ENCODE results near the gene GNMT.

Gene GNMT

GRCh38 chr6:42960243-42961019 is at the start of gene GNMT:
Gene GNMT, plus strand, starts transcription at chr6:42960754. Its CDS starts 14 bp downstream, at chr6:42960768.
- peak within 1 kb of the TSS; percentile 72 for H3K4me3 ChIP-seq (ENCODE audit: low read depth, low read length)
- no peak within 1 kb of the TSS for H2AFZ ChIP-seq (ENCODE audit: low read length, unreplicated experiment)
- peaks cover 4% of the 10 kb centered on the region for H3K4me1 ChIP-seq (ENCODE audit: control insufficient read depth, insufficient read depth, low read length, unreplicated experiment)
- H3K27ac ChIP-seq (ENCODE audit: low read depth, low read length) = no peak within 1 kb of the TSS
- no peaks in the 10 kb centered on the region for H3K27me3 ChIP-seq (ENCODE audit: insufficient read depth, low read length)
- H3K36me3 ChIP-seq (ENCODE audit: insufficient read depth, low read length) = no peaks in the 10 kb centered on the region
- no peaks in the 10 kb centered on the region for H3K79me2 ChIP-seq (ENCODE audit: control insufficient read depth, insufficient read depth, low read length, unreplicated experiment)

GRCh38 chr6:42911171-42912021 is 49.2 kb upstream of the GNMT start:
- no peaks in the 10 kb centered on the region for H3K79me2 ChIP-seq (ENCODE audit: control insufficient read depth, insufficient read depth, low read length, unreplicated experiment)
- H2AFZ ChIP-seq (ENCODE audit: low read length, unreplicated experiment) = peak overlapping the region; percentile 60
- H3K4me1 ChIP-seq (ENCODE audit: control insufficient read depth, insufficient read depth, low read length, unreplicated experiment) = no peaks in the 10 kb centered on the region
- H3K4me3 ChIP-seq (ENCODE audit: low read depth, low read length) = peak overlapping the region; percentile 49; the same call in 1 of the 2 replicates
- H3K36me3 ChIP-seq (ENCODE audit: insufficient read depth, low read length) = no peaks in the 10 kb centered on the region
- no peak overlapping the region for H3K27ac ChIP-seq (ENCODE audit: low read depth, low read length)
- peaks cover 14% of the 10 kb centered on the region for H3K27me3 ChIP-seq (ENCODE audit: insufficient read depth, low read length)

- H2AFZ ChIP-seq (ENCODE audit: low read length, unreplicated experiment) = no peak overlapping the region
- no peaks in the 10 kb centered on the region for H3K36me3 ChIP-seq (ENCODE audit: insufficient read depth, low read length)
- no peak overlapping the region for H3K4me3 ChIP-seq (ENCODE audit: low read depth, low read length)
- peaks cover 14% of the 10 kb centered on the region for H3K27me3 ChIP-seq (ENCODE audit: insufficient read depth, low read length)
- H3K79me2 ChIP-seq (ENCODE audit: control insufficient read depth, insufficient read depth, low read length, unreplicated experiment) = no peaks in the 10 kb centered on the region
- no peaks in the 10 kb centered on the region for H3K4me1 ChIP-seq (ENCODE audit: control insufficient read depth, insufficient read depth, low read length, unreplicated experiment)
- no peak overlapping the region for H3K27ac ChIP-seq (ENCODE audit: low read depth, low read length)
Measured at GRCh38 chr6:42914546-42914945, 46.0 kb upstream of the GNMT start.

- Histone ChIP-seq H3K27me3 (ENCODE audit: insufficient read depth, low read length) (peaks cover 14% of the 10 kb centered on the region), H3K36me3 (ENCODE audit: insufficient read depth, low read length) (no peaks in the 10 kb centered on the region), H3K4me1 (ENCODE audit: control insufficient read depth, insufficient read depth, low read length, unreplicated experiment) (peaks cover 4% of the 10 kb centered on the region), H3K27ac (ENCODE audit: low read depth, low read length) (no peak within 1 kb of the TSS), H3K79me2 (ENCODE audit: control insufficient read depth, insufficient read depth, low read length, unreplicated experiment) (no peaks in the 10 kb centered on the region), H2AFZ (ENCODE audit: low read length, unreplicated experiment) (no peak within 1 kb of the TSS), H3K4me3 (ENCODE audit: low read depth, low read length) (no peak within 1 kb of the TSS)
Measured at GRCh38 chr6:42915732-42916131, 44.8 kb upstream of the GNMT start, which contains the start of gene PTCRA. Gene PTCRA, plus strand, starts transcription at chr6:42916053. Its CDS starts 17 bp downstream, at chr6:42916070.

- no peaks in the 10 kb centered on the region for H3K79me2 ChIP-seq (ENCODE audit: control insufficient read depth, insufficient read depth, low read length, unreplicated experiment)
- no peak overlapping the region for H3K27ac ChIP-seq (ENCODE audit: low read depth, low read length)
- no peak overlapping the region for H3K4me3 ChIP-seq (ENCODE audit: low read depth, low read length)
- H2AFZ ChIP-seq (ENCODE audit: low read length, unreplicated experiment) = no peak overlapping the region
- H3K36me3 ChIP-seq (ENCODE audit: insufficient read depth, low read length) = no peaks in the 10 kb centered on the region
- peaks cover 4% of the 10 kb centered on the region for H3K4me1 ChIP-seq (ENCODE audit: control insufficient read depth, insufficient read depth, low read length, unreplicated experiment)
- peaks cover 11% of the 10 kb centered on the region for H3K27me3 ChIP-seq (ENCODE audit: insufficient read depth, low read length)
Measured at GRCh38 chr6:42916288-42916687, 44.3 kb upstream of the GNMT start.

- no peaks in the 10 kb centered on the region for H3K27me3 ChIP-seq (ENCODE audit: insufficient read depth, low read length)
- peaks cover 6% of the 10 kb centered on the region for H3K4me1 ChIP-seq (ENCODE audit: control insufficient read depth, insufficient read depth, low read length, unreplicated experiment)
- H3K36me3 ChIP-seq (ENCODE audit: insufficient read depth, low read length) = no peaks in the 10 kb centered on the region
- H3K4me3 ChIP-seq (ENCODE audit: low read depth, low read length) = no peak overlapping the region
- H3K79me2 ChIP-seq (ENCODE audit: control insufficient read depth, insufficient read depth, low read length, unreplicated experiment) = no peaks in the 10 kb centered on the region
- no peak overlapping the region for H2AFZ ChIP-seq (ENCODE audit: low read length, unreplicated experiment)
- H3K27ac ChIP-seq (ENCODE audit: low read depth, low read length) = no peak overlapping the region
Measured at GRCh38 chr6:42921801-42922200, 38.8 kb upstream of the GNMT start.

GRCh38 chr6:42923666-42924065 is 36.9 kb upstream of the GNMT start:
- Histone ChIP-seq H3K4me3 (ENCODE audit: low read depth, low read length) (no peak overlapping the region), H2AFZ (ENCODE audit: low read length, unreplicated experiment) (no peak overlapping the region), H3K79me2 (ENCODE audit: control insufficient read depth, insufficient read depth, low read length, unreplicated experiment) (no peaks in the 10 kb centered on the region), H3K27me3 (ENCODE audit: insufficient read depth, low read length) (no peaks in the 10 kb centered on the region), H3K4me1 (ENCODE audit: control insufficient read depth, insufficient read depth, low read length, unreplicated experiment) (peaks cover 11% of the 10 kb centered on the region), H3K27ac (ENCODE audit: low read depth, low read length) (no peak overlapping the region), H3K36me3 (ENCODE audit: insufficient read depth, low read length) (no peaks in the 10 kb centered on the region)

GRCh38 chr6:42925248-42925857 is 35.2 kb upstream of the GNMT start:
- Histone ChIP-seq H3K27ac (ENCODE audit: low read depth, low read length) (no peak overlapping the region), H3K79me2 (ENCODE audit: control insufficient read depth, insufficient read depth, low read length, unreplicated experiment) (peaks cover 2% of the 10 kb centered on the region)

GRCh38 chr6:42928986-42929820 is 31.4 kb upstream of the GNMT start, which contains the start of gene CNPY3:
Gene CNPY3, plus strand, starts transcription at chr6:42929480. Its CDS starts 91 bp downstream, at chr6:42929571.
- H3K4me1 ChIP-seq (ENCODE audit: control insufficient read depth, insufficient read depth, low read length, unreplicated experiment) = peaks cover 13% of the 10 kb centered on the region
- H3K79me2 ChIP-seq (ENCODE audit: control insufficient read depth, insufficient read depth, low read length, unreplicated experiment) = peaks cover 30% of the 10 kb centered on the region
- H3K4me3 ChIP-seq (ENCODE audit: low read depth, low read length) = peak within 1 kb of the TSS; percentile 92
- H2AFZ ChIP-seq (ENCODE audit: low read length, unreplicated experiment) = peak within 1 kb of the TSS; percentile 97
- H3K27ac ChIP-seq (ENCODE audit: low read depth, low read length) = peak within 1 kb of the TSS; percentile 82
- no peaks in the 10 kb centered on the region for H3K36me3 ChIP-seq (ENCODE audit: insufficient read depth, low read length)
- no peaks in the 10 kb centered on the region for H3K27me3 ChIP-seq (ENCODE audit: insufficient read depth, low read length)

More at GRCh38 chr6:42925248-42925857, 35.2 kb upstream of the GNMT start:
- Histone ChIP-seq H3K27me3 (ENCODE audit: insufficient read depth, low read length) (no peaks in the 10 kb centered on the region), H3K36me3 (ENCODE audit: insufficient read depth, low read length) (no peaks in the 10 kb centered on the region), H2AFZ (ENCODE audit: low read length, unreplicated experiment) (no peak overlapping the region), H3K4me1 (ENCODE audit: control insufficient read depth, insufficient read depth, low read length, unreplicated experiment) (peaks cover 8% of the 10 kb centered on the region), H3K4me3 (ENCODE audit: low read depth, low read length) (no peak overlapping the region)
